ENCODE results near the gene RPL28.

Gene RPL28

DNA sequence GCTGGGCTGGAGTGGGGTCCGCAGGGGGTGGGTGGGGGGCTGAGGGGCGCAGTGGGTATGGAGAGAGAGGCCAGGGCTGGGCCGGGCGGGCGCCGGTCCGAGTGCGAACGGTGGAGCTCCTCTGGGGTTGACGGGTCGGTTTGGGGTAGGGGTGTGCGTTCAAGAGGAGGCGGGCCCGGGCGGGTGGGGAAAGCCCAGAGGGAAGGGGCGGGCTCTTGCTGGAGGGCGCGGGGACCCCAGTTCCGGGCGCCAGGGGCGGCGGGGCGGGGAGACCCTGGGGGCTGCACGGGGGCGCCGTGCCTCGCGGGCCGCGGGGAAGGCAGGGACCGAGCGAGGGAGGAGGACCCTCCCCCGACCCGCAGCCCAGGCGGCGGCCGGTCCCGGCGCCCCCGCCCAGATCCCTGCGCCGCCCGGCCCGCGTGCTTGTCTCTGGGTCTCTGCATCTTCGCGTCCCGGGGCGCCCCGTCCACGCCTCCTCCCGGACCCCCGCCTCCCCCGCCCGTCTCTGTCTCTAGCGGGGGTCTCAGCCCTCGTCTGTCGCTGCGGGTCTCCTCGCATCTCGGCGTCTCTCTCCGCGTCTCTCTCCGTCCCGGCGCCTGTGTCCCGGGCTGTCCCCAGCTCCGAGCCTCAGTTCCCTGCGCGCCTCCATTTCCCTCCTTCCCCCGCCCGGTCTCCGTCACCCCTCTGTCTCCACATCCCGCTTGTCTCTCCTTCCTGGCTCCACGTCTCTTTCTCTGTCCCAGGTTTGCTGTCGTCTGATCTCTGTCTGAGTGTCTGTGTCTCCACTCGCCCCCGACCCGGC is 65.6 kb downstream of the RPL28 start:
- Histone ChIP-seq H3K9me3 (ENCODE audit: control insufficient read depth, low read depth, low read length) (no peaks in the 10 kb centered on the region), H3K27me3 (ENCODE audit: control insufficient read depth, insufficient read depth, low read length) (peaks cover 62% of the 10 kb centered on the region), H3K4me3 (ENCODE audit: low read length) (peak overlapping the region; percentile 30), H3K36me3 (ENCODE audit: control insufficient read depth, low read depth, low read length) (no peaks in the 10 kb centered on the region), H3K27ac (ENCODE audit: low read length) (no peak overlapping the region), H3K9ac (ENCODE audit: low read length) (no peak overlapping the region), H3K4me1 (ENCODE audit: control insufficient read depth, low read depth, low read length) (no peaks in the 10 kb centered on the region)

DNA sequence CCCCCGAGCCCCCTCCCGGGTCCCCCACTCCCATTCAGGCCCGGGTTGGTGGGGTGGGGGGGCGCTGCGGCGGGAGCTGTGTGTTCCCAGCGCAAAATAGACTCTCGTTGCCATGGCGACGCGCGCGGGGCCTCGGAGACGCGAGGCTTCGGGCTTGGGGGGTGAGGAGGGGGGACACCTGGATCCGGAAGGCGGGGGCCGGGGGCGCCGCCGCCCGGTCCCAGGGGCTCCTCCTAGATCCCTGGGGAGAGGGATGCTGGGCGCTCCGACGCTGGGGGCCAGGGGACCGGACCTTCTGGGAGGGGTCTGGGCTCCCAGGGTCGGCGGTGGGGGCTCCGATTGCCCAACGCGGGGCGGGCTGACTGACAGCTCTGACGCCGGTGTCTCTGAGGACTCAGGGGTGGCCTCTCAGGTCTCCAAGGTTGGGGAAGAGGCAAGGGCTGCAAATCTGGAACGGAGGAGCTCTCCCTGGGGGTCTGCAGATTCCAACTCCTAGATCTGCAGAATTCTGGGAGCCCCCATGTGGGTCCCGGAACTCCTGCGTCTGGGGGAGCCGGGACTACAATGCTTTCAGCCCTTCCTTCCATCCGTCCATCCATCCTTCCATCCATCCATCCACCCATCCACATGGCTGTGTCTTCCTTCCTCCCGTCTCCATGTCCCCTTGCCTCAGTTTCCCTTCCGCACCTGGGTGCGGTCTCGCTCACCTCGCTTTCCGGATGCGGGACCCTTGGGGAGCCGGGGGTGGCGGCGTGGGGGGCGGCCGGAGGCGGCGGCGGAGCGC is 66.4 kb downstream of the RPL28 start:
- Histone ChIP-seq H3K9me3 (ENCODE audit: control insufficient read depth, low read depth, low read length) (no peaks in the 10 kb centered on the region), H3K27me3 (ENCODE audit: control insufficient read depth, insufficient read depth, low read length) (peaks cover 54% of the 10 kb centered on the region), H3K9ac (ENCODE audit: low read length) (peak overlapping the region; percentile 28), H3K27ac (ENCODE audit: low read length) (no peak overlapping the region), H3K4me3 (ENCODE audit: low read length) (peak overlapping the region; percentile 39), H3K4me1 (ENCODE audit: control insufficient read depth, low read depth, low read length) (no peaks in the 10 kb centered on the region), H3K36me3 (ENCODE audit: control insufficient read depth, low read depth, low read length) (no peaks in the 10 kb centered on the region)
